ENCODE results near the gene TDO2.
"Not testable (repeated sequence)": the region's sequence is repeated elsewhere in the genome, so short reads cannot be mapped to it uniquely, and the experiment has no call there.

Gene TDO2

GRCh38 chr4:155914782-155915181, 11.3 kb downstream of the TDO2 start:
- no peak overlapping the region for H3K4me3 ChIP-seq (ENCODE audit: low read depth, low read length)
- no peak for DNase-seq (ENCODE audit: low read depth)
- no peak for TF ChIP-seq CTCF (conservative IDR thresholded peaks at IDR 0.05; ENCODE audit: low read depth, low read length)

- no peak for TF ChIP-seq CTCF (conservative IDR thresholded peaks at IDR 0.05; ENCODE audit: low read depth, low read length)
- DNase-seq (ENCODE audit: low read depth), result no peak
- no peak overlapping the region for H3K4me3 ChIP-seq (ENCODE audit: low read depth, low read length)
Observed at GRCh38 chr4:155921597-155921996, 18.1 kb downstream of the TDO2 start.

DNA sequence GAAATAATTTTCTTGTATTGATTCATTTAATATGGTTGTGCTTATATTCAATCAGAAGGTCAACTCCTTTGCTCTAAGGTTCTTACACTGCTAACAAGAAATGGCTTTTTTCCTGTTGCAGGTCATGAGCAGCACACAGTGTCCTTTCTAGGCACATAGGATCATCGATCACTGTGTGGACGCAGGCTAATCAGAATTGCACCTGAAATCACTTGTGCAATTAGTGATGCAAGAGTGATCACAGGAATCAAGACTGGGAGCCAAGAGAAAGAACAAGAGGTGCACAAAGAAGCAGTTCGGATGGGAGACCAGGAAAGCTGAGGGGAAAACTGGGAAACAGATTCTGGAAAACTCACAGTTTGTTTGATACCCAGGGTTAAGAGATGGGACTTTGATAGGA, 21.1 kb downstream of the TDO2 start:
- no peak for TF ChIP-seq CTCF (conservative IDR thresholded peaks at IDR 0.05; ENCODE audit: low read depth, low read length)
- H3K4me3 ChIP-seq (ENCODE audit: low read depth, low read length), result no peak overlapping the region
- DNase-seq (ENCODE audit: low read depth), result no peak

GRCh38 chr4:155929833-155930232, 26.3 kb downstream of the TDO2 start:
- DNase-seq (ENCODE audit: low read depth), result no peak
- no peak for TF ChIP-seq CTCF (conservative IDR thresholded peaks at IDR 0.05; ENCODE audit: low read depth, low read length)

GRCh38 chr4:155930330-155930729, 26.8 kb downstream of the TDO2 start:
- no peak overlapping the region for H3K4me3 ChIP-seq (ENCODE audit: low read depth, low read length)
- DNase-seq (ENCODE audit: low read depth), result no peak
- no peak for TF ChIP-seq CTCF (conservative IDR thresholded peaks at IDR 0.05; ENCODE audit: low read depth, low read length)

More at GRCh38 chr4:155929833-155930232, 26.3 kb downstream of the TDO2 start:
- no peak overlapping the region for H3K4me3 ChIP-seq (ENCODE audit: low read depth, low read length)

- no peak overlapping the region for H3K4me3 ChIP-seq (ENCODE audit: low read depth, low read length)
- TF ChIP-seq CTCF (conservative IDR thresholded peaks at IDR 0.05; ENCODE audit: low read depth, low read length), result no peak
- DNase-seq (ENCODE audit: low read depth), result no peak
Observed at GRCh38 chr4:155931634-155932033, 28.1 kb downstream of the TDO2 start.

DNA sequence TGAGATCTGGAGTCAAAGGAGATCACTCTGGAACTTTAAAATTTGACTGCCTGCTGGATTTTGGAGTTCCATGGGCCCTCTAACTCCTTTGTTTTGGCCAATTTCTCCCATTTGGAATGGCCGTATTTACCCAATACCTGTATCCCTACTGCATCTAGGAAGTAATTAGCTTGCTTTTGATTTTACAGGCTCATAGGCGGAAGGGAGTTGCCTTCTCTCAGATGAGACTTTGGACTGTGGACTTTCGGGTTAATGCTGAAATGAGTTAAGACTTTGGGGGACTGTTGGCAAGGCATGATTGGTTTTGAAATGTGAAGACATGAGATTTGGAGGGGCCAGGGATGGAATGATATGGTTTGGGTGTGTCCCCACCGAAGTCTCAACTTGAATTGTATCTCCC, 31.1 kb downstream of the TDO2 start:
- not testable (repeated sequence) for DNase-seq (ENCODE audit: low read depth); H3K4me3 ChIP-seq (ENCODE audit: low read depth, low read length)

Data from choroid plexus epithelial cell (primary cell).